OCI-LY3 (cell line): ENCODE results near the gene TNC.

Source experiments
- H2AFZ ChIP-seq: fragments of 200-600, 300-600 bp; shearing (Covaris generic); 2 replicates; pipeline ENCODE4 v1.6.0; 2014; ENCODE audit warnings: antibody characterized with exemption, low read depth, low read length
- H3K27ac ChIP-seq: fragments of 200-600, 300-600 bp; sonication (generic); 2 replicates; pipeline ENCODE4 v1.5.1; 2014; ENCODE audit warnings: mild to moderate bottlenecking, low read length, moderate library complexity, mixed read lengths
- H3K27me3 ChIP-seq: fragments of 200-600, 300-600 bp; sonication (generic); 2 replicates; pipeline ENCODE4 v1.6.1; 2014; ENCODE audit warnings: low read depth, low read length, mixed read lengths
- H3K36me3 ChIP-seq: fragments of 200-600, 300-600 bp; sonication (generic); replicated peaks from 2 replicates; pipeline ENCODE3; 2014; ENCODE audit warnings: low read depth, low read length, mixed read lengths
- H3K4me1 ChIP-seq: fragments of 300-600, 200-600 bp; sonication (generic); 2 replicates; pipeline ENCODE4 v1.6.1; 2014; ENCODE audit warnings: low read length, mixed read lengths
- H3K4me2 ChIP-seq: fragments of 200-600, 300-600 bp; sonication (generic); 2 replicates; pipeline ENCODE4 v1.6.1; 2014; ENCODE audit warnings: low read length, mixed read lengths
- H3K4me3 ChIP-seq: fragments of 300-600, 200-600 bp; sonication (generic); 2 replicates; pipeline ENCODE4 v1.5.1; 2014; ENCODE audit warnings: antibody characterized with exemption, mild to moderate bottlenecking, low read length, moderate library complexity
- H3K79me2 ChIP-seq: fragments of 300-600, 200-600 bp; shearing (Covaris generic); 2 replicates; pipeline ENCODE4 v1.6.1; 2014; ENCODE audit warnings: mild to moderate bottlenecking, low read length, mixed read lengths
- H3K9ac ChIP-seq: fragments of 300-600, 200-600 bp; shearing (Covaris generic); 2 replicates; pipeline ENCODE4 v1.6.0; 2014; ENCODE audit warnings: mild to moderate bottlenecking, low read length, moderate library complexity
- H3K9me3 ChIP-seq: fragments of 200-600, 300-600 bp; shearing (Covaris generic); 2 replicates; pipeline ENCODE4 v1.6.1; 2014; ENCODE audit warnings: low read length, mixed read lengths; ENCODE audit not compliant: insufficient read depth
- H4K20me1 ChIP-seq: fragments of 200-600, 300-600 bp; sonication (generic); 2 replicates; pipeline ENCODE4 v1.6.1; 2016; ENCODE audit warnings: low read length, mixed read lengths; ENCODE audit not compliant: insufficient read depth
- EZH2phosphoT487 ChIP-seq: fragments of 200-600 bp; shearing (Covaris generic); IDR thresholded peaks from 2 replicates; pipeline ENCODE4 v1.6.1; 2018; ENCODE audit warnings: antibody characterized with exemption, mixed run types, low read depth
- TF ChIP-seq, protein P1 (sequence below): fragments of 200-600, 300-600 bp; sonication (generic); IDR thresholded peaks from 2 replicates; pipeline ENCODE4 v1.5.1; 2014; ENCODE audit warnings: antibody characterized with exemption, low read length, low read depth

Gene TNC

DNA sequence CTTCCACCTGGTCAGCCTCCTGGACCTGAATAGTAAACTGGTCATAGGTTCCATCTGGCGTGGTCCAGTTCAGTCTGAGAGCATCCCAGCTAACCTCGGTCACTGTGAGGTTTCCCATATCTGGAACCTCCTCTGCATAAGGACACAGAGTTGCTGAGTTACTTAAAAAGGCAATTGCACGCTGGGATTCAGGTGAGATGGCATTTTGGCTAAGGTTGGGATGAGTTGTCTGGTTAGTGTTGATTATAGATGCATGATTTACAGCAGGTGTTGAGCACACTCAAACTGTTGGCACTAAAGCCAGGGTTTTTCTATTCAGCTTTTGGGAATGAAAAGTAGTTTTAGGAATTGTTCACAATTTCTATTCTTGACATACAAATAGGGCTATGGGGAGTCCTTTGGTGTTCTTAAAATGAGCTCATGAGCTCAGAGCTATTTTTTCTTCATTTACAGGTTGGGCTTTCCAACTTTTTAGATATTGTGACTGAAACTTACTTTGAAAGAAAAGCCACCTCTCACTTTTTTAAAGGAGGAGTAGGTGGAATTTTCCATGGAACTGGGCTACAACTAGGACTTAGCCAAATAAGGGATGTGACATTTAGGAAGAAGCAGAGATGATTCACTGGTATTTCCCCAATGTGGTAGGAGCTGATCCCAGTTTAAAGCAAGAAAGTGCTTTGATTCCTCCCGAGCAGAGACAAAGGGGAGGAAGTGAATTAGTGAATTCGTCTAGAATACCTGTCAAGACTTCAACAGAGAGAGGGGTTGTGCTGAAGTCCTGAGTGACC lies 54.7 kb downstream of the TNC start:
- Histone ChIP-seq H3K4me1 (no peaks in the 10 kb centered on the region), H3K4me2 (no peak overlapping the region), H3K4me3 (no peak overlapping the region), H3K27ac (no peak overlapping the region), H3K9ac (no peak overlapping the region), H4K20me1 (no peaks in the 10 kb centered on the region), H3K9me3 (no peaks in the 10 kb centered on the region), H3K79me2 (no peaks in the 10 kb centered on the region), H2AFZ (no peak overlapping the region), H3K36me3 (no peaks in the 10 kb centered on the region), H3K27me3 (peaks cover 37% of the 10 kb centered on the region)
- TF ChIP-seq, protein P1, sequence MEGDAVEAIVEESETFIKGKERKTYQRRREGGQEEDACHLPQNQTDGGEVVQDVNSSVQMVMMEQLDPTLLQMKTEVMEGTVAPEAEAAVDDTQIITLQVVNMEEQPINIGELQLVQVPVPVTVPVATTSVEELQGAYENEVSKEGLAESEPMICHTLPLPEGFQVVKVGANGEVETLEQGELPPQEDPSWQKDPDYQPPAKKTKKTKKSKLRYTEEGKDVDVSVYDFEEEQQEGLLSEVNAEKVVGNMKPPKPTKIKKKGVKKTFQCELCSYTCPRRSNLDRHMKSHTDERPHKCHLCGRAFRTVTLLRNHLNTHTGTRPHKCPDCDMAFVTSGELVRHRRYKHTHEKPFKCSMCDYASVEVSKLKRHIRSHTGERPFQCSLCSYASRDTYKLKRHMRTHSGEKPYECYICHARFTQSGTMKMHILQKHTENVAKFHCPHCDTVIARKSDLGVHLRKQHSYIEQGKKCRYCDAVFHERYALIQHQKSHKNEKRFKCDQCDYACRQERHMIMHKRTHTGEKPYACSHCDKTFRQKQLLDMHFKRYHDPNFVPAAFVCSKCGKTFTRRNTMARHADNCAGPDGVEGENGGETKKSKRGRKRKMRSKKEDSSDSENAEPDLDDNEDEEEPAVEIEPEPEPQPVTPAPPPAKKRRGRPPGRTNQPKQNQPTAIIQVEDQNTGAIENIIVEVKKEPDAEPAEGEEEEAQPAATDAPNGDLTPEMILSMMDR: no peak
- no peak for TF ChIP-seq EZH2phosphoT487

DNA sequence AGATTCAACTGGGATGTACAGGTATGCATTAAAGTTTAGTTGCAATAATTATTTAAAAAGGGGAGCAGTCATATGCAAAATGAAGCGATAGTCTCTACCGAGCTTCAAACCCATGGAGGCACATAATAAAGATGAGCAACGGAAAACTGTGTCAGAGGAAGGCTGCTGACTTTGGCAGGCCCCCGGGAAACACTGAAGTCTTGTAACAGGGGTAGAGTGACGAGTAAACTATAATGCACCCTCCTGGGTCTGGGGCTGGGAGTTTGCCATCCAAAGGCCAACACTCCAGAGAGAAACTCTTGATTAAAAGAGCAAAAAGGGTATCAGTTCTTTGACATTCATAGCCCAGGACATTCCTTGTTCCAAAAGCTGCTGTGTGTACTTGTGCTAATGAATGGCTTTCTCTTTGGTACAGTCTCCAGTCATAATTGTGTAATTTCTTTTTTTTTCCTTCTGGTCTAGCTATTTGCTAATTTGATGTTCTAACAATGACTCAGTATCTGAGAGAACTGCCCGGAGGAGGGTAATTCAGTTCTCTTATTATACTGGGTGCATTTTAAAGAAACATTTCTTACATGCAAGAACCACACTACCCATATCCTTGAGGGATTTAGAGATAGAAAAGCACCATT lies 59.2 kb downstream of the TNC start:
- Histone ChIP-seq H3K27me3 (peaks cover 74% of the 10 kb centered on the region), H3K9me3 (no peaks in the 10 kb centered on the region), H3K79me2 (no peaks in the 10 kb centered on the region), H3K4me2 (no peak overlapping the region), H3K4me1 (no peaks in the 10 kb centered on the region), H3K9ac (no peak overlapping the region), H3K4me3 (no peak overlapping the region), H3K27ac (no peak overlapping the region), H4K20me1 (no peaks in the 10 kb centered on the region), H2AFZ (no peak overlapping the region), H3K36me3 (no peaks in the 10 kb centered on the region)
- TF ChIP-seq EZH2phosphoT487: no peak
- TF ChIP-seq, protein P1: no peak

DNA sequence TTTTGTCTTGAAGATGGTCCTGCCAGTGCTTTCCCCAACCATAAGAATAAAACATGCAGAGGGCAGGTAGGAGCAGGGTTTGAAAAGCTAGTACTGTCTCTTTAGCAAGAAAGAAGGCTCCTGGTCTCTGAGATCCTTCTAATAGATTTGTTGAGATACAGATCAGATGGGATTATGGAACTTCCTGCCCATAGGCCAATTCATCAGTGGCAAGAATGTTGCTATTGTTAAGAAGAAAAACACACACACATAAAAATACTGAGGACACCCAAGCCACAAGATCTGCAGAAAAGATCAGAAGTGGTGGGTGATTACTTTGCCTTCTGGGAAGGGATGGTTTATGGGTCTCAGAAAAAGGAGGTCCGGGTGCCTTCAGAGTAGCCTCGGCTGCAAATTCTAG lies 59.8 kb downstream of the TNC start:
- no peak overlapping the region for H3K27ac ChIP-seq

DNA sequence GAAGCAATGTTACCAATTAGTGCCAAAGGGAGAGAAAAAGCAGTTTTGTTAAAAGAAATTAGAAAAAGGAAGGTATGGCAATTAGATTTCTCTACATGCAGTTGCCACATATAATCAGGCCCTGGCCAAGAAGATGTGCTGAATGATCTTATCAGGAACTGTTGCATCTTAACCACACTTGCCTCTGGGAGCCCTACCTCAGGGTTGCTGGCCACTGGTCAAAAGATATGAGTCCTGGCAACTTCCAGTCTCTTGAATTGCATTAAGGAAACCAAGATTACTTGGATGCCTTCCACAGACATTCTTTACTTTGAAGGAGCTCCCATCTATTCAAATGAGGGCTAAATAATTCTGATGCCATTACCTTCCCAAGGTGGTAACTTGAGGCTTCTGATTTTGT lies 60.4 kb downstream of the TNC start:
- H3K9ac ChIP-seq: no peak overlapping the region
- H3K79me2 ChIP-seq: no peaks in the 10 kb centered on the region
- no peaks in the 10 kb centered on the region for H3K4me1 ChIP-seq
- peaks cover 85% of the 10 kb centered on the region for H3K27me3 ChIP-seq
- H3K27ac ChIP-seq: no peak overlapping the region
- no peaks in the 10 kb centered on the region for H3K9me3 ChIP-seq
- no peak overlapping the region for H3K4me3 ChIP-seq
- no peak for TF ChIP-seq EZH2phosphoT487
- TF ChIP-seq, protein P1: no peak
- no peak overlapping the region for H2AFZ ChIP-seq
- H4K20me1 ChIP-seq: no peaks in the 10 kb centered on the region
- no peak overlapping the region for H3K4me2 ChIP-seq
- no peaks in the 10 kb centered on the region for H3K36me3 ChIP-seq

More for the DNA sequence above, 59.8 kb downstream of the TNC start:
- peaks cover 80% of the 10 kb centered on the region for H3K27me3 ChIP-seq
- no peak overlapping the region for H3K9ac ChIP-seq
- H3K9me3 ChIP-seq: no peaks in the 10 kb centered on the region
- H3K36me3 ChIP-seq: no peaks in the 10 kb centered on the region
- H3K4me2 ChIP-seq: no peak overlapping the region
- H2AFZ ChIP-seq: no peak overlapping the region
- no peaks in the 10 kb centered on the region for H3K79me2 ChIP-seq
- H3K4me3 ChIP-seq: no peak overlapping the region
- no peak for TF ChIP-seq EZH2phosphoT487
- TF ChIP-seq, protein P1: no peak
- no peaks in the 10 kb centered on the region for H3K4me1 ChIP-seq
- H4K20me1 ChIP-seq: no peaks in the 10 kb centered on the region
